GM13977 (cell line): ENCODE data around the gene SLC6A11.

Experiments used
- DNase-seq: peaks from one replicate; pipeline ENCODE4 v3.0.0; 2012; ENCODE audit warnings: low spot score
- CTCF ChIP-seq: IDR thresholded peaks from 2 replicates; pipeline ENCODE4 v1.5.1; 2012; ENCODE audit warnings: mild to moderate bottlenecking, control low read depth; ENCODE audit not compliant: insufficient read depth; ENCODE audit errors: extremely low read depth, missing control alignments
- in situ Hi-C: fragments of 300-500 bp; cut with MboI; formaldehyde crosslinking; loops from one replicate; pipeline ENCODE4 v1.12.0; 2022; ENCODE audit warnings: low sequenced_read_pairs, low pct_unique_long_range_greater_than_20kb, mixed read lengths, inconsistent platforms; ENCODE audit not compliant: unreplicated experiment

SLC6A11 gene

DNA sequence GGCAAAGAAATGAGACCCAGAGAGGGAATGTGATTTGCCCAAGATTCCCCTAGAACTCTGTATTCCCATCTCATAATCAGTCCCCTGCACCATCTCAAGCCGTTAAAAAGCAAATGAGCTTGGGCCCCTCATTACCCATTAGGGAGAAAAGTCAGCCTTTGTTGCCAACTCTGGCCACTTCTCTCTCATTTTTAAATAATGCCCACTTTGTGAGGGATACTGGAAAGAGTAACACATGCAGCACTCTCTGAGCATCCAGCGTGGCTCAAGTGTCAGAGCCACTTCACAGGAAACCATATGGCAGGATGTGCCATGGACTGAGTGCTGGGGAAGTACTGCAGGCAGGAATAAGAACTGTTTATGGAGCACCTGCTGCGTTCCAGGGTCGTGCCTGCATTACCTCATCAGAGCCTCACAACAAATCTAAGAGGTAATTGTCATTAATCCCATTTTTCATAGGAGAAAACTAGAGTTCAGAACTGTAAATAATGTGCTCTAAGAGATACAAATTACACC, 126.7 kb downstream of the SLC6A11 start:
- no peak for DNase-seq
- in situ Hi-C loops: no loop called here
- no peak for TF ChIP-seq CTCF

DNA sequence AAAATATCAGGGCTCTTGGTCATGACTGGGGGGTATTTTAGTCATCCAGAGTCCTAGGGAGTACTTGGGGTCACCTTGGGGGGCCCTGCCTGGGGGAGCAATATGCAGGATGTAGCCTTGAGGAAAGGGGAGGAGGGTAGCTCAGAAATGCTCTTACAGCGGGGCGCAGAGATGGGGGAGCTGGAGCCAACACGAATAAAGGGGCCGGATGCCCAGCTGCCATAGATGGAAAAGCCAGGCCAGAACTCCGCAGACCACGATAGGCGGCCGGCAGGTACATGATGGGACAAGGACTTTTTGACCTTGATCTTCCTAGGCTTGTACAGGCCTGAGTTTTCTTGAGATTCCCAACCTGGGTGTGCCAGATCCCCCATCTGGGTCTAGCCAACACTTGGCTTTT, 128.8 kb downstream of the SLC6A11 start:
- in situ Hi-C loops: no loop called here
- no peak for TF ChIP-seq CTCF
- no peak for DNase-seq

DNA sequence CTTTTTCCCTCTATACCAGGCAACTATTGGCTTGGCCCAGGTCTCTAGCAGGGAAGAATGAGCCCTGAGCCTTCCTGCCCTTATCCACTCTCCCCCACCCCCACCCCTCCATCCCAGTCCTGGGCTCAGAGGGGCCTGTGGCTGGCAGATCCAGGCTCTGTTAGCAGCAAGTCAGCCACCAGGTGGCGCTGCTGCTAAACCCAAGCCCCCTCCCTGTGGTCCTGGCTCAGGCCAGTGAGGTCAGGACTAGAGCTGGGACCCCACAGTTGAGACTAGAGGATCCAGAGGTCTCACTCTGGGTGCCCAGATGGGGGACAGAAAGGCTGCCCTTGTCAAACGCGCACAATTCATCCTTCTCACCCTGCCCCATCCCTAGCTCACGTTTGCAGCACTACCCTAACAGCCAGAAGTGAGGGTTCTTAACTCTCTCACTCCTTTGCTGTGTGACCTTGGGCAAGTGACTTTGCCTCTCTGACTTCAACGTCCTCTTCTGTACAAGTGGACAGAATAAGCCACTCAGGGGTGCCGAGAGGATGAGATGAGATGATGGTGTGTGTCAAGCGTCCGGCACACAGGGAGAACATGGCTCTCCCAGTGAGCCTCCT, 129.8 kb downstream of the SLC6A11 start:
- TF ChIP-seq CTCF: peak; percentile 91
- DNase-seq: peak; percentile 74
- in situ Hi-C loops: no loop called here

- no peak for TF ChIP-seq CTCF
- in situ Hi-C loops: no loop called here
- DNase-seq: no peak
These were observed 130.5 kb downstream of the SLC6A11 start for GRCh38 chr3:10946526-10946925.

DNA sequence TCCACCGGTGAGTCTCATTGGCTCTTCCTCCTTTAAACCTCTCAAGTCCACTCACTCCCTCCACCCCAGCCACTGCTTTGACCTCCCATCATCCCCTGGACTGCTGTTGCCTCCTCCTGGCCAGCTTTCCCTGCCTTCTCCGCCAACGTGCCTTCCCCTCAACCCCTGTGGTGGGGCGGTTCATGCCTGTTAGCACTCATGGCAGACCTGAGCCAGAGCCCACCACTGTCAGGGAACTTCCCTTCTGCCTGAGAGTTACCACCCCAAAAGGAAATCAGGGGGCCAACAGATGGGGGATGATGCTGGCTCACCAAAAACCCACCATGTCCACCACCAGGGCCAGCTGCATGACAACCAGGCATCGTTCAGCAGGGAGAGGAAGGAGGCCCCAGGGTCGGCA, 132.3 kb downstream of the SLC6A11 start:
- in situ Hi-C loops: no loop called here
- no peak for DNase-seq
- TF ChIP-seq CTCF: no peak

DNA sequence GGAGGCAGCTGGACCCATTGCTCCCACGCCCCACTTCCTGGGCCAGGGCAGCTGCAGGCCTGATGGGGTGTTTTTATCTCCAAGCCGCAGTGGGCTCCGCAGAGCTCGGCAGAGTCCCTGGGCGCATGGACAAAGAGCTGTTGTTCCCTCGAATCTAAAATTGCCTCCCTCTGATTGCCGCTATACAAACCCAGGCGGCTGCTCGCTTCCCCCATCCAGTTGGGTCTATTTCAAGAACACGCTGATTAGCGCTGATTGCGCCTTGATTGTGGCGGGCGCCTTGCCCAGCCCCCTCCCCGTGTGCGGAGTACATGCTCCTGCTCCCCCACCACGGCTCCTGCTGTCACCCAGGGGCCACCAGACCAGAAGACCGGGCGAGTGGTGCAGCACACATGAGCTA, 133.2 kb downstream of the SLC6A11 start:
- no peak for TF ChIP-seq CTCF
- no peak for DNase-seq
- in situ Hi-C loops: no loop called here
